PC-9 (cell line): ENCODE measurements around the gene AFG3L2. TPM values are rescaled to one million over a fixed set of nuclear protein-coding genes. Genes with fewer than 3 reads are reported as not detected.

ENCODE experiments used
- BruUV-seq: library from RNA; stranded (reverse); fragments of 400-500 nt; replicated peaks from 2 replicates; lab custom pipeline; 2021; lab: Mats Ljungman, UMichigan
- CTCF ChIA-PET: fragments of 300-600 bp; sonication (Branson Sonifier 250); formaldehyde crosslinking; loops from one replicate; lab custom pipeline; 2022; ENCODE audit warnings: antibody characterized with exemption; lab: Charles Lee
- POLR2A ChIA-PET: fragments of 300-600 bp; sonication (Branson Sonifier 250); formaldehyde crosslinking; loops from one replicate; lab custom pipeline; 2022; ENCODE audit warnings: antibody characterized with exemption; ENCODE audit not compliant: unreplicated experiment; lab: Charles Lee
- DNase-seq, 2 experiments: peaks; one replicate each; pipeline versions ENCODE4 v3.0.0 to v3.0.0-alpha.2; 2015 to 2022; ENCODE audit warnings: mixed read lengths in 1 of 2
- H2AFZ ChIP-seq: fragments of 200-600 bp; sonication (generic); 2 replicates; pipeline ENCODE4 v1.8.1; 2017; ENCODE audit warnings: antibody characterized with exemption
- H3F3A ChIP-seq: fragments of 200-600 bp; sonication (generic); 2 replicates; pipeline ENCODE4 v1.8.1; 2017; ENCODE audit warnings: antibody characterized with exemption, mild to moderate bottlenecking, low read depth; ENCODE audit not compliant: insufficient read depth
- H3K27ac ChIP-seq: fragments of 200-600 bp; sonication (generic); 2 replicates; pipeline ENCODE4 v1.6.1; 2016; ENCODE audit warnings: mixed run types
- H3K27me3 ChIP-seq: fragments of 200-600 bp; sonication (generic); 2 replicates; pipeline ENCODE4 v1.6.1; 2016; ENCODE audit warnings: low read depth, mixed run types; ENCODE audit not compliant: insufficient read depth
- H3K36me3 ChIP-seq: fragments of 200-600 bp; sonication (generic); 2 replicates; pipeline ENCODE4 v1.6.1; 2016; ENCODE audit warnings: low read depth, mixed run types
- H3K4me1 ChIP-seq: fragments of 200-600 bp; sonication (generic); replicated peaks from 2 replicates; pipeline ENCODE4 v1.6.1; 2016; ENCODE audit warnings: mixed run types; ENCODE audit not compliant: insufficient read depth
- H3K4me2 ChIP-seq: fragments of 200-600 bp; sonication (generic); 2 replicates; pipeline ENCODE4 v1.6.1; 2017; ENCODE audit warnings: mixed run types
- H3K4me3 ChIP-seq: fragments of 200-600 bp; sonication (generic); 2 replicates; pipeline ENCODE4 v1.6.1; 2016; ENCODE audit warnings: mixed run types
- H3K79me2 ChIP-seq: fragments of 200-600 bp; sonication (generic); 2 replicates; pipeline ENCODE4 v1.6.1; 2017; ENCODE audit warnings: low read depth, mixed run types
- H3K9me2 ChIP-seq: fragments of 200-600 bp; sonication (generic); 2 replicates; pipeline ENCODE4 v1.8.1; 2017; ENCODE audit warnings: mild to moderate bottlenecking; ENCODE audit not compliant: insufficient read depth
- H3K9me3 ChIP-seq: fragments of 200-600 bp; sonication (generic); 2 replicates; pipeline ENCODE4 v1.8.1; 2016; ENCODE audit warnings: low read depth; ENCODE audit not compliant: insufficient read depth
- H4K20me1 ChIP-seq: fragments of 200-600 bp; sonication (generic); 2 replicates; pipeline ENCODE4 v1.8.1; 2017; ENCODE audit not compliant: insufficient read depth
- EZH2 ChIP-seq: fragments of 200-600 bp; sonication (generic); IDR thresholded peaks from 2 replicates; pipeline ENCODE4 v1.8.0; 2017; ENCODE audit warnings: antibody characterized with exemption, low read depth
- intact Hi-C: fragments of 100-400 bp; cut with micrococcal nuclease; formaldehyde crosslinking; loops from one replicate; pipeline ENCODE4 v1.10.0; 2022; ENCODE audit not compliant: unreplicated experiment
- total RNA-seq: library from RNA; stranded (reverse); gene quantifications from 2 replicates; pipeline ENCODE4 v1.2.3, GENCODE V29; 2021
- TF ChIP-seq, protein P1 (sequence below): fragments of 200-600 bp; sonication (generic); conservative IDR thresholded peaks from 2 replicates; pipeline ENCODE4 v1.6.1; 2017; ENCODE audit warnings: mixed run types, antibody characterized with exemption, mild to moderate bottlenecking, moderate library complexity

The AFG3L2 gene
- total RNA-seq, 1 experiment from 2014 or later: 69.4 TPM

DNA sequence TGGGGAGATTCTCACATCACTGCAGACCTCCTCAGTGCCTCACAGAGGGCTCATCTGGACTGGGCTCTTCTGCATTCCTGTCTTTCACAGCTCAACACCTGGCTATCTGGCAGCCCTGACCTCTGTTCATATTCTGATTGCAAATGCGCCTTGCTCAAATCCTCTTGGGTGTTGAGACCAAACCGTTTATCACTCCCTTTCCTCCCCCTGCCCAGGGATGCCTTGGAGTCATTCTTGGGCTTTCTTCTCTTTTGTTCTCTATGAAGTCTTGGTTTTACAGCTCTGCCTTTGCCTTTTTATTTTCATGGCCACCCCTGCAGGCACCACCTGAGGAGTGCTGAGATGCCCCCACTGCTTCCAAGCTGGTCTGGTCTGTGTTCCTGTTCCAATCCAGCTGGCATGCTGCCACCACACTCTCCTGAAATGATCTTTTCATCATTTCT lies 42.6 kb downstream of the AFG3L2 start:
- H3K27ac ChIP-seq: no peak overlapping the region
- peaks cover 32% of the 10 kb centered on the region for H3K4me1 ChIP-seq
- peaks cover 12% of the 10 kb centered on the region for H3K36me3 ChIP-seq
- H3K4me3 ChIP-seq: no peak overlapping the region
- TF ChIP-seq, protein P1, sequence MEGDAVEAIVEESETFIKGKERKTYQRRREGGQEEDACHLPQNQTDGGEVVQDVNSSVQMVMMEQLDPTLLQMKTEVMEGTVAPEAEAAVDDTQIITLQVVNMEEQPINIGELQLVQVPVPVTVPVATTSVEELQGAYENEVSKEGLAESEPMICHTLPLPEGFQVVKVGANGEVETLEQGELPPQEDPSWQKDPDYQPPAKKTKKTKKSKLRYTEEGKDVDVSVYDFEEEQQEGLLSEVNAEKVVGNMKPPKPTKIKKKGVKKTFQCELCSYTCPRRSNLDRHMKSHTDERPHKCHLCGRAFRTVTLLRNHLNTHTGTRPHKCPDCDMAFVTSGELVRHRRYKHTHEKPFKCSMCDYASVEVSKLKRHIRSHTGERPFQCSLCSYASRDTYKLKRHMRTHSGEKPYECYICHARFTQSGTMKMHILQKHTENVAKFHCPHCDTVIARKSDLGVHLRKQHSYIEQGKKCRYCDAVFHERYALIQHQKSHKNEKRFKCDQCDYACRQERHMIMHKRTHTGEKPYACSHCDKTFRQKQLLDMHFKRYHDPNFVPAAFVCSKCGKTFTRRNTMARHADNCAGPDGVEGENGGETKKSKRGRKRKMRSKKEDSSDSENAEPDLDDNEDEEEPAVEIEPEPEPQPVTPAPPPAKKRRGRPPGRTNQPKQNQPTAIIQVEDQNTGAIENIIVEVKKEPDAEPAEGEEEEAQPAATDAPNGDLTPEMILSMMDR: no peak
- TF ChIP-seq EZH2: no peak
- intact Hi-C loops: no loop called here
- H3K27me3 ChIP-seq: no peaks in the 10 kb centered on the region
- no peaks in the 10 kb centered on the region for H3K9me2 ChIP-seq
- no peak overlapping the region for H2AFZ ChIP-seq
- peaks cover 58% of the 10 kb centered on the region for H4K20me1 ChIP-seq
- peaks cover 27% of the 10 kb centered on the region; the same call in 1 of the 2 replicates for H3F3A ChIP-seq
- POLR2A ChIA-PET: no interaction called here
- no TSS peak for BruUV-seq
- no peaks in the 10 kb centered on the region for H3K9me3 ChIP-seq
- CTCF ChIA-PET: no interaction called here
- no peak for DNase-seq
- H3K79me2 ChIP-seq: no peaks in the 10 kb centered on the region
- H3K4me2 ChIP-seq: no peak overlapping the region

DNA sequence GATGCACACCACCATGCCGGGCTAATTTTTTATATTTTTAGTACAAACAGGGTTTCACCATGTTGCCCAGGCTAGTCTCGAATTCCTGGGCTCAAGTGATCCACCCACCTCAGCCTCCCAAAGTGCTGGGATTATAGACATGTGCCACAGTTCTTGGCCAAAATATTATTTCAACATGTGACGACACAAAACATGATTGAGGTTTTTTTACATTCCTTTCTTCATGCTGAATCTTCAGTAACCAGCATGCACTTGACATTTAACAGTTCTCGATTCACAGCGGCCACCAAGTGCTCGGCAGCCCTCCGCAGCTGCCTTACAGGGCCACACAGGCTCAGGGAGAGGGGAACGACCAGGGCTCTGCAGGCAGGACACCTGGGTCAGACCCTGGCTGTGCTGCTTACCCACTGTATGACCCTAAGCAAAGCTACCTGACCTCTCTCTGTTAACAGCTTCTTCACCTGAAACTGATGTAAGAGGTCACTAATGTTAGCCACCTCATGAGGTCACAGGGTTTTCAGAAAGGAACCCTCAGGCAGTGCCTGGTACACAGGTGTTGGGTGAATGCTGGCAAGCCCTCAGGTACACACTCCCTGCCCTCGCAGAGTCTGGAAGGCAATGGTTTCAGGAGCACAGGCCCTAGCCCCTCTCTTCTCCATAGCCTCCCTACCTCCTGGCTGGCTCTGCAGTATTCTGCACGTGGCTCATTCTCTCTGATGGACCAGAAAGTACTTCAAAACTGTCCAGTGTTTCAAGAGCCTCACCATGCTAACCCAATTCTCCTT lies 43.3 kb downstream of the AFG3L2 start:
- H3K79me2 ChIP-seq: no peaks in the 10 kb centered on the region
- H4K20me1 ChIP-seq: peaks cover 58% of the 10 kb centered on the region
- no peak overlapping the region for H3K4me2 ChIP-seq
- peak in 1 of 2 experiments; percentile 38 for DNase-seq
- no peak overlapping the region for H3K27ac ChIP-seq
- no peak overlapping the region for H3K4me3 ChIP-seq
- no peaks in the 10 kb centered on the region for H3K9me2 ChIP-seq
- H3K36me3 ChIP-seq: peaks cover 12% of the 10 kb centered on the region
- TF ChIP-seq, protein P1: no peak
- no peak for TF ChIP-seq EZH2
- H3K9me3 ChIP-seq: no peaks in the 10 kb centered on the region
- POLR2A ChIA-PET: interaction anchor here (0.6 kb wide), 1 partner anchor 78 kb away, joined by 5 read pairs; no protein-coding TSS in a partner anchor
- H3K4me1 ChIP-seq: peaks cover 32% of the 10 kb centered on the region
- CTCF ChIA-PET: no interaction called here
- H3K27me3 ChIP-seq: no peaks in the 10 kb centered on the region
- intact Hi-C loops: no loop called here
- no peak overlapping the region for H2AFZ ChIP-seq
- BruUV-seq: no TSS peak
- H3F3A ChIP-seq: peaks cover 27% of the 10 kb centered on the region; the same call in 1 of the 2 replicates

DNA sequence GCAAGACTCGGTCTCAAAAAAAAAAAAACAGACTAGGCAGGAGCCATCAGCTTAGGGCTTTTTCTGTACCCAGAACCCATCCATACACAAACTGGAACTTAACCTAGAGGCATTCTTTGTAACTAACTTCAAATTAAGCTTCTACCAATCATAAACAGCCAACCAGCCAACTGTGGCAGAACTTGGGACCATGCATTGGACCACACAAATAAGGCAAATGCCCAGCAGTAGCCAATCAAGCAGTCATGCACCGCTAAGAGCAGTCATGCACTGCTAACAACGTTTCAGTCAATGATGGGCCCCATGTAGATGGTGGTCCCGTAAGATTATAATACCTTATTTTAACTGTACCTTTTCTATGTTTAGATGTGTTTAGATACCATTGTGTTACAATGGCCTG lies 46.3 kb downstream of the AFG3L2 start:
- no TSS peak for BruUV-seq
- H3K27ac ChIP-seq: no peak overlapping the region
- H3F3A ChIP-seq: peaks cover under 1% of the 10 kb centered on the region; the same call in 1 of the 2 replicates
- H3K27me3 ChIP-seq: no peaks in the 10 kb centered on the region
- ChIA-PET POLR2A (no interaction called here), CTCF (no interaction called here)
- no peaks in the 10 kb centered on the region for H3K9me2 ChIP-seq
- H3K4me2 ChIP-seq: no peak overlapping the region
- TF ChIP-seq EZH2: no peak
- TF ChIP-seq, protein P1: no peak
- no peaks in the 10 kb centered on the region for H3K9me3 ChIP-seq
- H3K4me1 ChIP-seq: peaks cover 12% of the 10 kb centered on the region
- H2AFZ ChIP-seq: no peak overlapping the region
- intact Hi-C loops: no loop called here
- no peak overlapping the region for H3K4me3 ChIP-seq
- no peak for DNase-seq
- H3K36me3 ChIP-seq: peaks cover 18% of the 10 kb centered on the region
- peaks cover 46% of the 10 kb centered on the region for H4K20me1 ChIP-seq
- no peaks in the 10 kb centered on the region for H3K79me2 ChIP-seq
